ENCODE measurements around the gene MSRB1.

The MSRB1 gene

DNA sequence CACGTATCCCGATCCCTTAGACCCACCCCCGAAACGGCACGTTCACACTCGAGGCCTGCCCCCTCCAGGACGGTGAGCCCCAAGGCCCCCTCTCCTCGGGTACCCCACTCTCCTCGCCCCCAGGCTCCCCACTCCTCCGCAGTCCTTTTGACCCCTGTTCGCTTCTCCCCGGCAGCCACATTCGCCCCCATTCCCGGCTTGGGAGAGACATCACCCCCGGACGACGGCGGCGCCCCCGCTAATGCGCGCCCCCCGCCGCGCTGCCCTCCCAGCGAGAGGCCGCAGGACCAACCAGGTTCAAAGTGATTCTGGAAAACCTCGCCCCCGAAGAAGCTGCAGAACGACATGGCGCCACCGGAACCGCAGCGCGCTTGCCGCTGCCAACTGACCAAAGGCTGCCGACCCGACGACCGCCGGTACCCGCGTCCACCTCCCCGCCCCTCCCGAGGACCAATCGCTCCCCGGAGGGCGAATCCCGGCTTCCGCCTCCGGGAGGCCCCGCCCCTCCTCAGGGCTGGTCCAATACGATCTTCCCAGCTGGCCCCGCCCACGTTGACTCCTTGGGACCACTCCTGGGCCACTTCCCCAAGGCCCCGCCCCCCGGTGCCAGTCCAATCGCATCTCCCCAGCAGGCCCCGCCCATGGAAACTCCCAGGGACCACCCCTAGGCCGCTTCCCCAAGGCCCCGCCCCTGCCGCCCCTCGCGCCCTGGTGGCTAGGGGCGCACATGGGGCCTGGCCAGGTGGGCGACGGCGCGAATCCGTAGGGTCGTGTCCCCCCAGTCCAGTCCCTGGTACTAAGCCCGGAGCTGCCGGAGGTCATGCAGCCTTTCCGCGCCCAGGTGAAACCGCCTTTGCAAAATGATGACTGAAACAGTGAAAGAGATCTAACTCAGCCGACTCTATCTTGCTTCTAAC is at the start of gene MSRB1:
Gene MSRB1 (minus strand): TSS at position 390 of the 917 bp plus-strand sequence. CDS start 43 bp downstream, at position 347.
- DNase-seq (ENCODE audit: low read depth in 2 of 2), result peak; percentile 99 to 100

GRCh38 chr16:1991948-1992703 is 49.1 kb upstream of the MSRB1 start:
- DNase-seq (ENCODE audit: low read depth in 2 of 2), result peak; percentile 98

DNA sequence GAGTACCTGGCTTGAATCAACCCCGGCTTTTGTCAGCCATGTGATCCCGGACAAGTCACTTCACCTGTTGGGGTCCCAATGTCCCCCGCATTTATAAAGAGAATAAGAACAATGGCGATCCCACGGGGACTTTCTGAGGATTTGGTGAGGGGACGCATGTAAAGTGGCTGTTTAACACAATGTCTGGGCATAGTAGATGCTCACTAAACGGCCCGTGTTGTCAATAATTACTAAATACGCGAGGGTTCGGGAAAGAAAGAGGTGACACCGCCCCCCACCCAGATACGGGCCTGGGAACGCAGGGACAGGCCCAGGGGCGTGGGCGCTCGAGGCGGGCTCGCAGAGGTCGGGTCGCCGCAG is 48.6 kb upstream of the MSRB1 start:
- no peak for DNase-seq (ENCODE audit: low read depth in 2 of 2)

DNA sequence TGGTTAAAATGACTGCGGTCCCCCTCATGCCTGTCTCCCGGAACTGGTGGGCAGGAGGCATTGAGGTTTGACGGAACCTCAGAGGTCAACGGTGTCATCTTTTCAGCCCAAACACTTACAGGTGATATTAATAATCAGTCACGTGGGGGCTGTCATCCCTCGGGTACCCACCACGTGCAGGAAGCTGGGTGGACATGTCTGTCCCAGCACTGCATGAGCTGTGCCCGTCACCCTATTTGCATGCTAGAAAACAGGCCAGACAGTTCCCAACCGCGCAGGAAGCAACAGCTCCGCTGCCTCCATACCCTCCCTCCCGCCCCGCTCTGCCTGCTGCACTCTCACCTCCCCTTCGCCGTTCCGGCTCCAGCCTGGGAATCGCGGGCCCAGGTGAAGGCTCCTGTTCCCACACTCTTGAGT is 48.1 kb upstream of the MSRB1 start:
- no peak for DNase-seq (ENCODE audit: low read depth in 2 of 2)

DNA sequence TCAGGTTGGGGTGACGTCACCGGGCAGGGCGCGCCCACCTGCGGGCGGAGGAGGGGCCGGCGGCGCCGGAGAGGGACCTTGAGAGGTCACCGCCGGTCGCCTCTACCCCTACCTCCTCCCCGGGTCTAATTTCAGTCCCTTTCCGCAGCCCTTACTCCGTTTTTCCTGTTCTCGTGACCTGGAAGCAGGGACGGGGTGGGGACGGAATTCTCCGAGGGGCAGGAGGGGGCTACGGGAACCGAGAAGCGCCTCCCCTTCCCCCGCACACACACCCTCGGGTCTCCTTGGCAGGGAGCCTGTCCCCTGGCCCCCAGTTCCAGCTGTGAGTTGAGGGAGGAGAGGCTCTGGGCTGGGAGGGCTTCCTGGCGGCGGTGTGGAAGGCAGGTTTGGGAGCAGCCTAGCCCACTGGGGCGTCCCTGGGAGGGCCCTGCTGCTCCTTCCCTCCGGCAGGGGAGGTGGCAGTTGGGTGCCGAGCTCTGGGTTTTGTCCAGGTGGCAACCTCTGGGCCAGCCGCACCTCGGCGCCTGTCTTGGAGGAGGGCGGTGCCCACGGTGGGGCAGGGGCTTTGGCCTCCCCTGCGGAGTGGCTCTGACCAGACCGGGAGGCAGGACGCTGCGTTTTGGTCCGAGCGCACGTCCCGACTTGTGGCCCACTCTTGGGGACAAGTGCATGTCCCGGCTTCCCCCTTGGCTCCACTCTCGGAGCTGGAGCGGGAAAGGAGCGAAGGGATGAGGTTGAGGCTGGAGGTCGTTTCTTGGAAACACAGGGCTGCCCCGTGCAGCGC is 47.5 kb upstream of the MSRB1 start:
- no peak for DNase-seq (ENCODE audit: low read depth in 2 of 2)

DNA sequence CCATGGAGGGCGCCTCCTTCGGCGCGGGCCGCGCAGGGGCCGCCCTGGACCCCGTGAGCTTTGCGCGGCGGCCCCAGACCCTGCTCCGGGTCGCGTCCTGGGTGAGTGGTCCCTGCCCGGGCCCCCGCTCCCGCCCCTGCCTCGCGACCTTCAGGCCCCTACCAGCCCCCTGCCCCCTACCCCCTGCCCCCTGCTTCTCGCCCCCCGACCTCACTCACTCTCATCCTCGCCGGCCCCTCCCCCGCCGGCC is 47.0 kb upstream of the MSRB1 start:
- no peak for DNase-seq (ENCODE audit: low read depth in 2 of 2)

DNA sequence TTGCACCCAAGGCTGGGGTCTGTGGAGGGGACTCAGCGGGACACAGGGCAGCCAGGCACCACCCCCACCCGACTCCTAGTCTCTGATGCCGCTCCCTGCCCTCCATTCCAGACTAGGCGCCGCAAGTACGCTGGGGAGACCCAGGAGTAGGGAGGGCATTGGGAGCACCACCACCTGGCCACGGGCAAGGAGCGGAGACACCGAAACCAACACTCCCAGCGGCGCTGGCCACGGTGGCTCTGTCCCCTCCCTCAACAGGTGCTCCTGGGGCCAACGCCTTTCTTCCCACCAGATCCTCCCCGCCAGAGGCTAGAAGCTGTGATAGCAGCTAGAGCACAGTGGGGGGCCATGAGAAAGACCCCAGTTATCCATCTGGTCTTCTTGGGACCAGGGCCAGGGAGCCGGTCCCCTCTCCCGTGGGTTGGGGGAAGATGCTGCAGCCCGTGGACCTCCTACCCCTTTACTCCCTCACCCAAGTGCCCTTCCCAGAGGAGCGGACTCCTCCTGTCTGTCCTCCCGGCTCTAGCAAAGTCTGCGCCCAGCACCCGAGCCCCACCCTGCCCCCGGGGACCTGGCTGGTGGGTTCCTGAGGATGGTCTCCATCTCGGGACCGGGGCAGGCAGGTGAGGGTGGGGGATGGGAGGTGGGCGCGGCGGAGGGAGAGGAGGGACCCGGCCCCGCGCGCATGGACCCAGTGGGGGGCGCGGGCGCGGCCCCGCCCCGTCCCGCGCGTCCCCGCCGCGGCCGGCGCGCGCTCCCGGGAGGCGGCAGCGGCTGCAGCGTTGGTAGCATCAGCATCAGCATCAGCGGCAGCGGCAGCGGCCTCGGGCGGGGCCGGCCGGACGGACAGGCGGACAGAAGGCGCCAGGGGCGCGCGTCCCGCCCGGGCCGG is 46.5 kb upstream of the MSRB1 start, which contains the start of gene SYNGR3:
Gene SYNGR3 (plus strand): TSS at position 762 of the 892 bp plus-strand sequence. CDS start 133 bp downstream, outside the sequence.
- no peak for DNase-seq (ENCODE audit: low read depth in 2 of 2)

GRCh38 chr16:1987198-1987597 is 44.2 kb upstream of the MSRB1 start:
- no peak for DNase-seq (ENCODE audit: low read depth in 2 of 2)

DNA sequence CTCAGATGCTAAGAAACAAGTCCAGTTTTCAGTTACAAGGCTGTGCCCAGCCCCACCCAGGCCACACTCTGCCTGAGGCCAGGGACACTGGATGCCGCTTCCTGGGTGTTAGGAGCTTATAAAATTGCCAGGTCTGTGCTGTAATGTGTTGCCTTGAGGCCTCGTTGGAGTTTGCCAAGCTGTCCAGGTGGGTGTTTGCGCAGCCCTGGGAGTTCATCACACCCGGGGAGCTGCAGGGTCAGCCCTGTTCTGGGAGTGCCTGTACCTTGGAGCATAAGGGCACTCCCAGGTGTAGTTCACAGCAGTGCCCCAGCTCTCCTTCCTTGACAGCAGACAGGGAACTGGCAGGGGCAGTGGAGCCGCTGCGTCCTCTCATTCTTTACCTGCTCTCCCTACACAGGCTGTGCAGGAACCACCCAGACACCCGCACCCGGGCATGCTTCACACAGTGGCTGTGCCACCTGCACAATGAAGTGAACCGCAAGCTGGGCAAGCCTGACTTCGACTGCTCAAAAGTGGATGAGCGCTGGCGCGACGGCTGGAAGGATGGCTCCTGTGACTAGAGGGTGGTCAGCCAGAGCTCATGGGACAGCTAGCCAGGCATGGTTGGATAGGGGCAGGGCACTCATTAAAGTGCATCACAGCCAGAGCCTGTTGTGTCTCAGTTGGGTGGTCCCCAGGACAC is 42.6 kb upstream of the MSRB1 start:
- DNase-seq (ENCODE audit: low read depth in 2 of 2), result no peak

DNA sequence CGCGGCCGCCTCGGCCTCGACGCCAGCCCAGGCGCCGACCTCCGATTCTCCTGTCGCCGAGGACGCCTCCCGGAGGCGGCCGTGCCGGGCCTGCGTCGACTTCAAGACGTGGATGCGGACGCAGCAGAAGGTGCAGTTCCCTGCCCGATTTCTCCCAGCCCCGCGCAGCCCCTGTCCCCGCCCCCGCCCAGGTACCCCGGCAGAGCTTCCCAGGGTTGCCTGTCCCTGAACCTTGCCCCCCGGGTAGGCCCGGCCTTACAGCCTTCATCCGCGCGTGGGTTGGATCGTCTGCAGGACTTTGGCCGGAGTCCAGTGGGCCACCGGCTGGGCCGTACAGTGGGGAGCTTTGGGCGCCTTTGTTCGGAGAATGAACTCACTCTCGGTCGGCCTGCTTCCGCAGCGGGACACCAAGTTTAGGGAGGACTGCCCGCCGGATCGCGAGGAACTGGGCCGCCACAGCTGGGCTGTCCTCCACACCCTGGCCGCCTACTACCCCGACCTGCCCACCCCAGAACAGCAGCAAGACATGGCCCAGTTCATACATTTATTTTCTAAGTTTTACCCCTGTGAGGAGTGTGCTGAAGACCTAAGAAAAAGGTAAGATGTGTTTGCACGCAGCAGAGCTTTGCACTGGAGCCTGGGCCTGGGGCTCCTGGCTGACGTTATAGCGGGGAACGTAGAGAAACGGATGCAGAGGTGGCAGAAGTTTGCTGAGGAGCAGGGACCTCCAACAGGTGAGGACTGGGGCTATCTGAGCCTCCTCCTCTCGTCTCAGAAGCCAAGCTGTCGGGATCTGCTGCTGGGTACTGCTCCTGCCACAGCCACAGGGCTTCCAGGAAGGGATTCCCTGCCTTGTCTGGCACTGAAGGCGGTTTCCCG is 41.6 kb upstream of the MSRB1 start:
- DNase-seq (ENCODE audit: low read depth in 2 of 2), result no peak

DNA sequence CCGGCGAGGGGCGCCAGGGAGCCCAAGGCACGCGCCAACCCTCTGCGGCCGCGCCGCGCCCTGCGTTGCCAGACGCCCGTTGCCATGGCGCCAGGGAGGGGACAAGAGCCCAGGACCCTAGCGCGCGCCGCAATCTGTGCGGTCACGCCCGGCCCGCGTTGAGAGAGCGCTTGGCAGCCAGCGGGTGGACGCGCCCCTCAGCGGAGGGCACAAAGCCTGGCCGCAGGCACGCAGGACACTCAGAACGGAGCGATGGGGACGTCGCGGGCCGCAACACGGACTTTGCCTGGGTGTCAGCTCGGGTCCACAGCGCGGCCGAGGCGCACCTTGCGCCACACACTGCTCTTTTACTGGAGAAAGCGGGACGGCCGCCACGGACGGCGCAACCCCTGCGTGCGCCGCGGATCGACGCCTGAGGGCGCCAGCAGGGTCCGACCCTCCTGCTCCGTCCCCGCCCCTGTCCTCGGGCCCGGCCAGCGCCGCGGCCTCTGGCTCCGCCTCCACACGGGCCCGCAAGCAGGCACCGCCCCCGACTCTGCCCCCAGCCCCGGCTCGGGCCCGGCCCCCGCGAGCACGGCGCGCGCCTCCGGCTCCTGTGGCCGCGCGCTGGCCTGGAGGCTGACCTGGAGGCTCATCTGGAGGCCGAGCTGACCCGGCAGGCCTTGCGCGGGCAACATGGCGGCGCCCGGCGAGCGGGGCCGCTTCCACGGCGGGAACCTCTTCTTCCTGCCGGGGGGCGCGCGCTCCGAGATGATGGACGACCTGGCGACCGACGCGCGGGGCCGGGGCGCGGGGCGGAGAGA is 40.7 kb upstream of the MSRB1 start, which contains the start of gene GFER:
Gene GFER (plus strand): TSS at position 650 of the 803 bp plus-strand sequence. CDS start 26 bp downstream, at position 676.
- DNase-seq (ENCODE audit: low read depth in 2 of 2), result peak in 1 of 2 donors; percentile 70

GRCh38 chr16:1982991-1983543 is 40.1 kb upstream of the MSRB1 start:
- no peak for DNase-seq (ENCODE audit: low read depth in 2 of 2)

- DNase-seq (ENCODE audit: low read depth in 2 of 2), result no peak
Measured at GRCh38 chr16:1982013-1982433, 39.0 kb upstream of the MSRB1 start.

DNA sequence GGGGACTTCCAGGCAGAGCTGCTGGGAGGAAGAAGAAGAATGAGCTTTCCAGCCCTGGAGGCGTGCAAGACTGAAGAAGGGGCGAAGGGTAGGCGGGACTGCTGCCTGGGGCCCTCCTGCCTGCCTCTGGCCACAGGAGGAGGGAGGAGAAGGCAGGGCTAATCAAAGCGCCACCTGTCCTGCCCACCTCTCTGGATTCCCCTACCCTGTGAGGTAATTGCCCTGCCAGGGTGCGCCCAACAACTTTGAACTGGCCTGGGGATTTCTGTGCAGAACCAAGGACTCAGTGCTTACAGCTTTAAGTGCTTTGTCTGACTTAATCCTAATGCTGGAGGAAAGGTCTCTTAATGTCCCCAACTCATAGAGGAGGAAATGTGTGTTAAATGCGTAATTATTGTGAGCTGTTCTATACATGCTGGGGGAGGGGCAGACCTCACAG is 38.4 kb upstream of the MSRB1 start, which contains the start of gene NOXO1:
Gene NOXO1 (minus strand): TSS at position 72 of the 439 bp plus-strand sequence. CDS start 290 bp downstream, outside the sequence.
- DNase-seq (ENCODE audit: low read depth in 2 of 2), result no peak

DNA sequence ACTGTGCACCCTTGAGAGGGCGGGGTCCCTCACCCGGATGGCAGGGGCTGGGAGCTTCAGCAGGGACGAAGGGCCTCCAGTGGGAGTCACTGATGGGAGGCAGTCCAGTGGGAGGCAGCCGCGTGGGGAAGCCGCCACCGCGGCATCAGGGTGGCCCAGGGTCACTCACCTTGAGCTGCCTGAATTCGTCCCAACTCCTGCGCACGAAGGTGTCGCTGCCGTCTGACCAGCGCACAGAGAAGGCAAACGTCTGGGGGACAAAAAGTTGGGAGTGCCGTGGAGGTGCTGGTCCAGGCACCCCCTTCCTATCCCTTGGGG is 37.7 kb upstream of the MSRB1 start:
- no peak for DNase-seq (ENCODE audit: low read depth in 2 of 2)

GRCh38 chr16:1980030-1980769 is 37.2 kb upstream of the MSRB1 start:
- DNase-seq (ENCODE audit: low read depth in 2 of 2), result no peak

DNA sequence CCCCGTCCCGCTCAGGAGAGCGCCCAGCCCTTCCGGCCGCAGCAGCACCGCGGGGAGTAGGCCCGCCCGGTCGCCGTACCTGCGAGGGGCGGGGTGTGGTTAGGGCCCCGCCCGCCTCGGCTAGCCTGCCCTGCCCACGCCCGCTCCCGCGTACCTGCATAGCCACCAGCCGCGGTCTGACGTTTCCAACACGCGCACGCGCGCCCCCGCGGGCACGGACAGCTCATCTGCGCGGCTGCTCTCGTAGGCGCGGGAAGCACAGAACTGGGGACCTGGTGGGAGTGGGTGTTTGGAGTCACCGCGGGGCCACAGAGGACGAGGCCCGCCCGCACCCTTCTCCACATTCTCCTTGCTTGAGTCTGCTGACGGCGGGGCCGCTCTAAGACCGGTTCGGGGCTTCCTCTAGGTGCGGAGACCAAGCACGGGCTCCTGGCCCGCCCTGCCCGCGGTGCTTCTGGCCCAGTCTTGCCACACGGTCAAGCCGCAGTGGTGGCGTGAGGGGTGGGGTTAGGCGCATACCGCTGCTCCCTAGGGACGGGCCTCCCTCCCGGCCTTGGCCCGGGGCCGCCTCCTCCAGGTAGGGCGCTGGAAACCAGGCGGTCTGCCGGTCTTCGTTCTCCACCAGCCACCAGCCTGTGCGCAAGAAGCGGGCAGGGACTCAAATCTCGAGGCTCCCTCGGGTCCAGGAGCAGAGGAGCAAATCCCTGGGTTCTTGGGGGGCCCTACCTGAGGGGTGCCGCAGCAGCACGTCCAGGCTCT is 36.5 kb upstream of the MSRB1 start:
- DNase-seq (ENCODE audit: low read depth in 2 of 2), result no peak

Measured in stimulated activated CD4-positive, alpha-beta T cell treated with anti-CD3 and anti-CD28 coated beads, Interleukin-15, amount 100 ng/mL, for 48 hours (primary cell).